HCT116 (cell line): ENCODE results near the gene SLX9. TPM values are rescaled to one million over a fixed set of nuclear protein-coding genes. Genes with fewer than 3 reads are reported as not detected.

ENCODE experiments used
- ATAC-seq: fragments of 200-7000 bp; cut with Tn5 transposase; 2 replicates; pipeline ENCODE4 v1.9.1; 2020; ENCODE audit warnings: mild to moderate bottlenecking, moderate library complexity
- BruUV-seq: library from RNA; stranded (reverse); fragments of 400-500 nt; replicated peaks from 2 replicates; lab custom pipeline; 2021; lab: Mats Ljungman, UMichigan
- CTCF ChIA-PET: fragments of 300-600 bp; sonication (Branson Sonifier 250); formaldehyde crosslinking; loops from one replicate; lab custom pipeline; 2021; ENCODE audit warnings: antibody characterized with exemption; lab: Charles Lee
- POLR2A ChIA-PET: fragments of 300-600, 350-600 bp; sonication (Branson Sonifier 250); formaldehyde crosslinking; loops from one replicate; lab custom pipeline; 2021; ENCODE audit warnings: antibody characterized with exemption; lab: Charles Lee
- RAD21 ChIA-PET, 2 experiments: fragments of 300-600 bp; sonication (Branson Sonifier 250); formaldehyde crosslinking; loops; one replicate each; lab custom pipeline; 2023; ENCODE audit warnings: low total read pairs in 2 of 2; ENCODE audit not compliant: uncharacterized antibody in 2 of 2, unreplicated experiment in 2 of 2, low non-redundant PET in 1 of 2; lab: Charles Lee
- DNase-seq: peaks from one replicate; pipeline ENCODE4 v3.0.0-alpha.2; 2010; ENCODE audit warnings: low read depth, low spot score
- H2AFZ ChIP-seq: fragments of 200-600 bp; shearing (Covaris generic), sonication (generic); 2 replicates; pipeline ENCODE4 v1.6.1; 2017; ENCODE audit warnings: low read depth, mixed run types, mixed read lengths, antibody characterized with exemption, low read length; ENCODE audit not compliant: poor library complexity, severe bottlenecking
- H3K27ac ChIP-seq: 2 replicates; pipeline ENCODE4 v1.5.1; 2012; ENCODE audit warnings: low read depth, low read length
- H3K27me3 ChIP-seq: fragments of 200-600 bp; sonication (generic); 2 replicates; pipeline ENCODE4 v1.6.1; 2016; ENCODE audit warnings: mixed run types, low read length, mixed read lengths; ENCODE audit not compliant: insufficient read depth
- H3K36me3 ChIP-seq, 2 experiments: fragments of 200-500 bp in 1 of 2; fragments of 200-600 bp in 1 of 2; sonication (Bioruptor generic) in 1 of 2; sonication (generic) in 1 of 2; 2 replicates each; pipeline versions ENCODE4 v1.5.1 to v1.6.1; 2014 to 2016; ENCODE audit warnings: low read length in 2 of 2, inconsistent platforms in 1 of 2, mixed read lengths in 1 of 2, mixed run types in 1 of 2; ENCODE audit not compliant: insufficient read depth in 2 of 2, control insufficient read depth in 1 of 2
- H3K4me1 ChIP-seq, 2 experiments: fragments of 200-600 bp in 1 of 2; sonication (generic) in 1 of 2; 2 replicates each; pipeline versions ENCODE4 v1.5.1 to v1.6.1; 2012 to 2017; ENCODE audit warnings: low read length in 2 of 2, inconsistent platforms in 1 of 2, mild to moderate bottlenecking in 1 of 2, mixed read lengths in 1 of 2, mixed run types in 1 of 2, moderate library complexity in 1 of 2; ENCODE audit not compliant: insufficient read depth in 2 of 2, control insufficient read depth in 1 of 2
- H3K4me2 ChIP-seq: fragments of 200-600 bp; sonication (generic); 2 replicates; pipeline ENCODE4 v1.6.1; 2017; ENCODE audit warnings: mixed run types, low read length, mixed read lengths
- H3K4me3 ChIP-seq, 2 experiments: fragments of 200-600 bp in 1 of 2; sonication (generic) in 1 of 2; replicated peaks in 1 of 2; 2 replicates each; pipeline ENCODE4 v1.5.1; 2011 to 2016; ENCODE audit warnings: low read length in 2 of 2, control low read depth in 1 of 2, low read depth in 1 of 2, mild to moderate bottlenecking in 1 of 2, mixed read lengths in 1 of 2, mixed run types in 1 of 2
- H3K79me2 ChIP-seq: fragments of 200-600 bp; sonication (generic); 2 replicates; pipeline ENCODE4 v1.6.1; 2017; ENCODE audit warnings: mild to moderate bottlenecking, mixed run types, low read length, moderate library complexity, mixed read lengths; ENCODE audit not compliant: insufficient read depth
- H3K9ac ChIP-seq: fragments of 200-600 bp; sonication (generic); 2 replicates; pipeline ENCODE4 v1.6.1; 2016; ENCODE audit warnings: low read length, mixed read lengths
- H3K9me2 ChIP-seq: fragments of 200-600 bp; sonication (generic), shearing (Covaris generic); 2 replicates; pipeline ENCODE4 v1.6.1; 2017; ENCODE audit warnings: mixed run types, mild to moderate bottlenecking, moderate library complexity; ENCODE audit not compliant: insufficient read depth
- H3K9me3 ChIP-seq, 2 experiments: fragments of 200-500 bp in 1 of 2; fragments of 200-600 bp in 1 of 2; sonication (Bioruptor generic) in 1 of 2; sonication (generic) in 1 of 2; 2 replicates each; pipeline ENCODE4 v1.6.1; 2014 to 2017; ENCODE audit warnings: low read length in 2 of 2, mixed read lengths in 2 of 2, inconsistent platforms in 1 of 2, low read depth in 1 of 2, mild to moderate bottlenecking in 1 of 2, mixed run types in 1 of 2, moderate library complexity in 1 of 2; ENCODE audit not compliant: control insufficient read depth in 1 of 2, insufficient read depth in 1 of 2
- H4K20me1 ChIP-seq: fragments of 200-600 bp; sonication (generic), shearing (Covaris generic); 2 replicates; pipeline ENCODE4 v1.6.1; 2017; ENCODE audit warnings: mixed run types, mild to moderate bottlenecking, moderate library complexity; ENCODE audit not compliant: insufficient read depth
- EZH2phosphoT487 ChIP-seq: fragments of 200-600 bp; IDR thresholded peaks from 2 replicates; pipeline ENCODE4 v1.6.1; 2018; ENCODE audit warnings: antibody characterized with exemption, borderline replicate concordance
- MAX ChIP-seq: IDR thresholded peaks from 2 replicates; pipeline ENCODE4 v1.6.1; 2012
- RAD21 ChIP-seq: IDR thresholded peaks from 2 replicates; pipeline ENCODE4 v1.6.1; 2012; ENCODE audit warnings: low read depth, mild to moderate bottlenecking
- SIN3A ChIP-seq: IDR thresholded peaks from 2 replicates; pipeline ENCODE4 v1.6.1; 2012; ENCODE audit warnings: low read depth
- SRF ChIP-seq: IDR thresholded peaks from 2 replicates; pipeline ENCODE4 v1.6.1; 2012; ENCODE audit warnings: low read depth
- TCF7L2 ChIP-seq: IDR thresholded peaks from 2 replicates; pipeline ENCODE4 v1.7.0; 2011; ENCODE audit warnings: borderline replicate concordance, inconsistent platforms; ENCODE audit not compliant: insufficient read depth, insufficient read length; ENCODE audit errors: extremely low read depth
- ZFX ChIP-seq: fragments of 450-650 bp; IDR thresholded peaks from 2 replicates; pipeline ENCODE4 v1.6.1; 2017
- ZNF274 ChIP-seq: fragments of 200-500 bp; sonication (Bioruptor generic); IDR thresholded peaks from 2 replicates; pipeline ENCODE4 v1.6.1; 2014; ENCODE audit warnings: mild to moderate bottlenecking, low read depth, low read length, inconsistent platforms
- intact Hi-C: fragments of 100-400 bp; cut with micrococcal nuclease; formaldehyde crosslinking; loops from 2 replicates; pipeline ENCODE4 v1.10.0; 2022
- total RNA-seq: library from RNA; stranded (reverse); gene quantifications from one replicate; pipeline ENCODE4 v1.2.1, GENCODE V29; 2021; ENCODE audit not compliant: unreplicated experiment
- TF ChIP-seq, protein P1 (sequence below): IDR thresholded peaks from 2 replicates; pipeline ENCODE4 v1.6.1; 2012; ENCODE audit warnings: low read depth

SLX9 gene
- total RNA-seq, 1 experiment from 2014 or later: 61.9 TPM

GRCh38 chr21:44896561-44897286, 43.1 kb upstream of the SLX9 start:
- no peaks in the 10 kb centered on the region for H3K27me3 ChIP-seq
- intact Hi-C loops: no loop called here
- no peak for ATAC-seq
- TF ChIP-seq SRF: no peak
- TF ChIP-seq MAX: no peak
- TF ChIP-seq TCF7L2: no peak
- TF ChIP-seq, all 23 proteins: peak for 0
- H3K79me2 ChIP-seq: no peaks in the 10 kb centered on the region
- no peak overlapping the region for H2AFZ ChIP-seq
- H3K9ac ChIP-seq: no peak overlapping the region
- no peaks in the 10 kb centered on the region for H4K20me1 ChIP-seq
- no peaks in the 10 kb centered on the region for H3K9me3 ChIP-seq
- H3K27ac ChIP-seq: no peak overlapping the region
- no peaks in the 10 kb centered on the region for H3K9me2 ChIP-seq
- POLR2A ChIA-PET: no interaction called here
- BruUV-seq: no TSS peak
- RAD21 ChIA-PET: no interaction called here
- H3K4me2 ChIP-seq: no peak overlapping the region
- no peaks in the 10 kb centered on the region for H3K36me3 ChIP-seq
- H3K4me1 ChIP-seq: no peaks in the 10 kb centered on the region; a peak in 1 of 4 replicates
- H3K4me3 ChIP-seq: no peak overlapping the region
- DNase-seq: no peak
- CTCF ChIA-PET: no interaction called here

DNA sequence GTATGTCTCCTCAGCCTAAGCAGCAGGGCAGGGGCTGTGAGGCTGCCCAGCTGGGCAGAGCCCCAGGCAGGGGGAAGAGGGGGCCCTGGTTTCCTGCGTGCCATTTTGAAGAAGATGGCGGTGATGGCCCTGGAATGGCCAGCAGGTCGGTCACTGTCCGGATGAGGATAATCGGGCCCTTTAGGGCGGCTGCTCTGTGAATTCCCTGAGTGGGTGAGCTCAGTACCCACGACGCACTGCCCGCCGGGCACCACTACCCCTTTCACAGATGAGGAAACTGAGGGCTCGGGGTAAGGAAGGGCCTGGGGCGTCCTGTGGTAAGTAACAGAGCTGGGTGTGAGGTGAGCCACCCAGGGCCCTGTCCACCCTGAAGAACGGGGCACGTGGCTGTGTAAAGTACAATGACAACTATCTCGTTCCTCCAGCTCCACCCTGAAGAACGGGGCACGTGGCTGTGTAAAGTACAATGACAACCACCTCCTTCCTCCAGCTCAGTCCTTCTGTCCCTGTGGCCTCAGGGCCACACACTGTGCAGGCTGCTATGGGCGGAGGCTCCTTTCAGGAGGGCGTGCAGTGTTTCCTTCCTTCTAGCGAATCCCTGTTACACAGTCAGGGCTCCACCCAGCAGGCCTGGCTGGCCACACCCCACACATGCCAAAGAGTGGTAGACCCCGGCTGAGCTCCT, 42.4 kb upstream of the SLX9 start:
- Histone ChIP-seq H3K4me1 (no peaks in the 10 kb centered on the region; a peak in 1 of 4 replicates), H2AFZ (no peak overlapping the region), H3K36me3 (no peaks in the 10 kb centered on the region), H3K9ac (no peak overlapping the region), H3K9me3 (peaks cover 0 to 4% of the 10 kb centered on the region in 2 experiments; a peak in 1 of 4 replicates), H3K9me2 (no peaks in the 10 kb centered on the region), H4K20me1 (no peaks in the 10 kb centered on the region), H3K79me2 (no peaks in the 10 kb centered on the region), H3K4me2 (no peak overlapping the region), H3K4me3 (no peak overlapping the region), H3K27me3 (no peaks in the 10 kb centered on the region), H3K27ac (no peak overlapping the region)
- ChIA-PET POLR2A (no interaction called here), CTCF (no interaction called here), RAD21 (no interaction called here)
- DNase-seq (no peak), ATAC-seq (peak; percentile 80)
- BruUV-seq: no TSS peak
- TF ChIP-seq SIN3A (no peak), EZH2phosphoT487 (no peak), ZFX (no peak), ZNF274 (no peak), RAD21 (no peak), MAX (no peak), TCF7L2 (no peak)
- TF ChIP-seq, protein P1, sequence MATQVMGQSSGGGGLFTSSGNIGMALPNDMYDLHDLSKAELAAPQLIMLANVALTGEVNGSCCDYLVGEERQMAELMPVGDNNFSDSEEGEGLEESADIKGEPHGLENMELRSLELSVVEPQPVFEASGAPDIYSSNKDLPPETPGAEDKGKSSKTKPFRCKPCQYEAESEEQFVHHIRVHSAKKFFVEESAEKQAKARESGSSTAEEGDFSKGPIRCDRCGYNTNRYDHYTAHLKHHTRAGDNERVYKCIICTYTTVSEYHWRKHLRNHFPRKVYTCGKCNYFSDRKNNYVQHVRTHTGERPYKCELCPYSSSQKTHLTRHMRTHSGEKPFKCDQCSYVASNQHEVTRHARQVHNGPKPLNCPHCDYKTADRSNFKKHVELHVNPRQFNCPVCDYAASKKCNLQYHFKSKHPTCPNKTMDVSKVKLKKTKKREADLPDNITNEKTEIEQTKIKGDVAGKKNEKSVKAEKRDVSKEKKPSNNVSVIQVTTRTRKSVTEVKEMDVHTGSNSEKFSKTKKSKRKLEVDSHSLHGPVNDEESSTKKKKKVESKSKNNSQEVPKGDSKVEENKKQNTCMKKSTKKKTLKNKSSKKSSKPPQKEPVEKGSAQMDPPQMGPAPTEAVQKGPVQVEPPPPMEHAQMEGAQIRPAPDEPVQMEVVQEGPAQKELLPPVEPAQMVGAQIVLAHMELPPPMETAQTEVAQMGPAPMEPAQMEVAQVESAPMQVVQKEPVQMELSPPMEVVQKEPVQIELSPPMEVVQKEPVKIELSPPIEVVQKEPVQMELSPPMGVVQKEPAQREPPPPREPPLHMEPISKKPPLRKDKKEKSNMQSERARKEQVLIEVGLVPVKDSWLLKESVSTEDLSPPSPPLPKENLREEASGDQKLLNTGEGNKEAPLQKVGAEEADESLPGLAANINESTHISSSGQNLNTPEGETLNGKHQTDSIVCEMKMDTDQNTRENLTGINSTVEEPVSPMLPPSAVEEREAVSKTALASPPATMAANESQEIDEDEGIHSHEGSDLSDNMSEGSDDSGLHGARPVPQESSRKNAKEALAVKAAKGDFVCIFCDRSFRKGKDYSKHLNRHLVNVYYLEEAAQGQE: no peak
- intact Hi-C loops: no loop called here
